ENCODE measurements around the gene EIF5A.

DNA sequence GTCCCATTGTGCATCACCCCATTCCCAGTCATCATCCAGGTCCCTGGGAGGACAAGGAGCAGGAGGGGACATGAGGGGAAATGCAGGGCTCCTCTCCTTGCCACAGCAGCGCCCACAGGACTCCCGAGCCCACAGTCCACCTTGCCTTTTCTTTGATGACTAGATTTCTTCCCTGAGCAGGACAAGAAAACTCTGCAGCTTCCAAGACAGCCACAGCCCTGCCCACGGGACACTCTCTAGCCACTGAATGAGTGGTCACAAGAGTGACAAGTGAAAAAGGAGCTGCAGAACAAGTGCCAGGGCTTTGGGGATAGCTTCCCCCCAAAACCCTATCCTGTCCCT is 17.0 kb downstream of the EIF5A start:
- no peak for TF ChIP-seq EZH2 (optimal IDR thresholded peaks at IDR 0.05; ENCODE audit: low read depth, low read length)
- TF ChIP-seq, protein P1, sequence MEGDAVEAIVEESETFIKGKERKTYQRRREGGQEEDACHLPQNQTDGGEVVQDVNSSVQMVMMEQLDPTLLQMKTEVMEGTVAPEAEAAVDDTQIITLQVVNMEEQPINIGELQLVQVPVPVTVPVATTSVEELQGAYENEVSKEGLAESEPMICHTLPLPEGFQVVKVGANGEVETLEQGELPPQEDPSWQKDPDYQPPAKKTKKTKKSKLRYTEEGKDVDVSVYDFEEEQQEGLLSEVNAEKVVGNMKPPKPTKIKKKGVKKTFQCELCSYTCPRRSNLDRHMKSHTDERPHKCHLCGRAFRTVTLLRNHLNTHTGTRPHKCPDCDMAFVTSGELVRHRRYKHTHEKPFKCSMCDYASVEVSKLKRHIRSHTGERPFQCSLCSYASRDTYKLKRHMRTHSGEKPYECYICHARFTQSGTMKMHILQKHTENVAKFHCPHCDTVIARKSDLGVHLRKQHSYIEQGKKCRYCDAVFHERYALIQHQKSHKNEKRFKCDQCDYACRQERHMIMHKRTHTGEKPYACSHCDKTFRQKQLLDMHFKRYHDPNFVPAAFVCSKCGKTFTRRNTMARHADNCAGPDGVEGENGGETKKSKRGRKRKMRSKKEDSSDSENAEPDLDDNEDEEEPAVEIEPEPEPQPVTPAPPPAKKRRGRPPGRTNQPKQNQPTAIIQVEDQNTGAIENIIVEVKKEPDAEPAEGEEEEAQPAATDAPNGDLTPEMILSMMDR (IDR thresholded peaks at IDR 0.05; ENCODE audit: low read length), result no peak
